HG03060 (cell line): ENCODE measurements around the gene SUCO.
A peak's percentile ranks its signal among the peaks of the same experiment; 100 is the strongest.

Experiments
- ATAC-seq: cut with Tn5 transposase; IDR thresholded peaks from one replicate; pipeline ENCODE4 v1.9.1; 2021; ENCODE audit warnings: low read depth, moderate number of reproducible peaks; ENCODE audit not compliant: unreplicated experiment

Gene SUCO

GRCh38 chr1:172514108-172514507 lies 18.8 kb upstream of the SUCO start:
- ATAC-seq = no peak

DNA sequence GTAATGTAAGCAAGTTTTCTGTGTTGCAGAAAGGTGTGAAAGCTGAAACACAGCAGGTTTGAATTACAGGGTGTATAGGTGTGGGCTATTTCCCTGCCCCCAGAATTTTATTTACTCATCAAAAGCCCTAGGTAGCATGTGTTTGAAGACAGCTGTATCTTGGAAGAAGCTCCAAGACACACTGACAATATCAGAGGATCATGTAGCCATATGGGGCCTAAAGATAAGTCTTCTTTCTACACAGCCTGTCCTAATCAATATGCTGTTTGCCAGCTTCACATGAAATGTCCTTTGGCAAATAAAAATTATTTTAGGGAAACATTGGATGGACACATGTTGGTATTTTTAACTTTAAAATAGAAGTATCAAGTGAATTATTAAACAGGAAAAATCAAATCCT lies 17.5 kb upstream of the SUCO start:
- no peak for ATAC-seq

- ATAC-seq = no peak
These were observed 17.0 kb upstream of the SUCO start for GRCh38 chr1:172515927-172516326.

GRCh38 chr1:172517081-172517480 lies 15.9 kb upstream of the SUCO start:
- ATAC-seq = no peak

DNA sequence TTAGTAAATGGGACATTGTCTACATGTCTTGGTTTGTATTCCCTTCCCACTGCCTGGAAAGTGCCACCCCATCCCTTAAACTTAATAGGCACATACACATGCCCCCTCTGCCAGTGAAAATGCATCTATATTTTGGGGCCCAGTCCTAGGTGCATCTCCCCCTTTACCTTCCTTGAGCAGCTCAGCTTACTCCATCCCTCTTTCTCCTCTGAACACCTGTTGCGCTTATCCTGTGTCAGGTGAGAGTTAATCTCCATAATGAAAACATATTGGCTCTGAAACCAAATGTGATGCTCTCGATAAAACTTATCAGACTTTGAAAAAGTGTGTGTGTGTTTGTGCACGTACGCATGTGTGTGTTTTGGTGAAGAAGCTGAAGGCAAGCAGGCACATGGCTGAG lies 15.4 kb upstream of the SUCO start:
- ATAC-seq = no peak

- ATAC-seq = no peak
These were observed 3.6 kb upstream of the SUCO start for GRCh38 chr1:172529304-172529703.

DNA sequence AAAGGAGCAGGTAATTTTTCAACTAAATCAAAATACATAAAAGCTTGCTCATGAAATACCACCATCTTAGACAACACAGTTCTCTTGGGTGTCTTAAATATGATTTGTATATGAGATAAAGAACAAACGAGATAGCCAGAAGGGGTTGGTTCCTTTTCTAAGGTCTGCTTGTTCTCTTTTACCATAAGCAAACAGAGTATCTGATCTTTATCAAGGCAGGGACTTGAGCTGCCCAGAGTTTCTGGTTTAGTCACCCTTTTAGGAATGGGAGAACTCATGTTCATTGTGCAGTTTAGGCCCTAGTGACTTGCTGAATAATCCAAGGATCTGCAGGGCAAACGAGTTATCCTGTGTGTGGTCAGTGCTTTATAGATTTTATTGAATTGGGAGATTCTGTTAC lies 3.0 kb upstream of the SUCO start:
- no peak for ATAC-seq

GRCh38 chr1:172531412-172532182 lies 1.4 kb upstream of the SUCO start:
- ATAC-seq = no peak

DNA sequence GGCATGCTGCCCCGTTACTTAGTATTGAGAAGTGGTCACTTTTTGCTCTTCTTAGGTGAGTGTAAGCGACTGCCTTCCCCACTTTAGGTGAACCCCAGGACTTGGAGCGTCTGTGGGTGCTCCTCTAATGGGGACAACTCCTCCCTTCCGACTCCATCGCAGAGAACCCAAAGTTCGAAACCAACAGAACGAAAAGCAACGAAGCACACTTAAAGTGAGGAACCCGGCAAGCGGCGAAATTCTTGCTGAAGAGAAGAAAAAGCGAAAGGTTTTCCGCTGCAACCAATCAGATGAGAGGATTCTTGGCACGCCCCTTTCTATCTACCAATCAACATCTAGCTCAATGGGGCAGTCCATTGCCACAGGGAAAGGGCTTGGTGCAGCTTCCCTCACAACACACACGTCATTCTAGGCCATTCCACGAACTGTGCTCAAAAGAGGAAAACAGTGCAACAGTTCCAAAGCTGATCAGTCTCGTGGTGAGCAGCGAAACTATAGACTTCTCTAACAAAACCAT lies 709 bp upstream of the SUCO start:
- peak; percentile 60 for ATAC-seq

- no peak for ATAC-seq
These were observed 682 bp downstream of the SUCO start for GRCh38 chr1:172533513-172534151.

GRCh38 chr1:172536256-172536655 lies 3.3 kb downstream of the SUCO start:
- no peak for ATAC-seq

DNA sequence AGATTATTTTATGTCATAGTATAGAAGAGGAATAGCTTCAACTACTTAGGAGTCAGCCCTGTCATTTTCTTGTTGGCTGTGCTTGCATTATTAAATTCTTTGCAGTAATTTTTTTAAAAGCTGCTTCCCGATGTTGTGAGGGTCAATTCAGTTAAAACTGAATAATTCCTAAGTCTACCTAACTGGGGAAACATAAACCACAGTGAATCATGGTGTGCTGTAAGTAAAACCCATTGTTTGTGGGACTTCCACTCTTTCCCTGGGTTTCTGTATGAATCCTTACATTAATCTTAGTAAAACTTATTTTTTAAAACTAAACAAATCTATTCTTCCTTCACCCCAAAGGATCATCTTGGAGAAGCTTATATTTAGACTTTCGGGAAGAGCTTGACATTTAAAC lies 4.4 kb downstream of the SUCO start:
- no peak for ATAC-seq

DNA sequence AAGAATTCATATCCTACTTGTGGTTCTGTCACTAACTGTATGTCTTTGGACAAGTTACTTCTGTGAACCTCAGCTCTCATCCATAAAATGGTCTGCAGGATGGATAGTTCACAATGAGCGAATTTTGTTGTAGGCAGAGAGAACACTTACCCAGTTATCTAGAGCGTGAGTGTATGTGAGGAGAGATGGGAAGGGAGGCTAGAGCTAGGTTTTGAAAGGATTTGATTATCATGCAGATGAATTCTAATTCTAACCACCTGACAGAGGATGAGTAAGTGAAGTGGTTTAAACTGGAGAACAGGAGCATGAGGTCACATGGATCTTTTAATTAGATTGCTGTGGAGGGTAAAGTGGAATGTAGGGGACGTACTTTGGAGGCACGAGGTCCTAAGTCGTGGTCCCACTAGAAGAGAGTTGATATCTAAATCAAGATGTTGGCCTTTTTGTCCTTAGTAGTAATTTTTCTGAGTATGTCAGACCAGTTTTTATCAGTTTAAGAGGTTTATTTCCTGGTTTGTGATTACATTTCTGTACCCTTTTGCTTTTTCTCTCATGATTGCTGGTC lies 5.0 kb downstream of the SUCO start:
- no peak for ATAC-seq

- ATAC-seq = no peak
These were observed 7.7 kb downstream of the SUCO start for GRCh38 chr1:172540635-172541034.

- ATAC-seq = no peak
These were observed 11.6 kb downstream of the SUCO start for GRCh38 chr1:172544481-172545104.

- ATAC-seq = no peak
These were observed 12.6 kb downstream of the SUCO start for GRCh38 chr1:172545396-172546004.

- no peak for ATAC-seq
These were observed 14.1 kb downstream of the SUCO start for GRCh38 chr1:172547071-172547470.

DNA sequence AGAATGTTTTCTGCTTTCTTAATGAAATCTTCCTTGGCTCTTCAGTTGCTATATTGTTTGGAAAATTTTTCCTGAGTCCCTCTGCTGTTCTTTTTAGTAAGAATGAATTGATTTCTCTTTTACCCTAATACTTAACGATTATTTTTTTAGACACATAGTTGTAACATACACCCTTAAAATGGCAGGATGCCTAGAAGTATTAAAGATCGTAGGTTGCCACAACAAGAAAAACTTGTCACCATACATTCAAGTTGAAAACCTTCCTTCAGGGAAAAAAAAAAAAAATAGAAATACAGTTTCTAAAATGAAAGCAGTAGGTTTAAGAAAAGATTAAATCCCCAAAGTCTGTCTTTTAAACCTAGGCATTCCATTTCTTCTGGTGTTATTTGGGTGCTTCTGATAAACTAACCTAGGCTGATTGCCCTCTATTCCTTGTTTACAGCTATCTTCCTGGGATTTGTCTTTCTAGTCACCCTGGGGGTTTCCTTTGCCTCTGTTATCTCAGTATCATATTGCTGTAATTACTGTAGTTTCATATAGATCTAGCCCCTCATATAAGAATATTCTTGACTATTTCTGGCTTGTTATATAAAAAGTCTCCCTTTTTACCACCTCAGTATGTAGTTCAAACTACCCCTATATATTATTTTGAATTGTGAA lies 16.8 kb downstream of the SUCO start:
- ATAC-seq = no peak

DNA sequence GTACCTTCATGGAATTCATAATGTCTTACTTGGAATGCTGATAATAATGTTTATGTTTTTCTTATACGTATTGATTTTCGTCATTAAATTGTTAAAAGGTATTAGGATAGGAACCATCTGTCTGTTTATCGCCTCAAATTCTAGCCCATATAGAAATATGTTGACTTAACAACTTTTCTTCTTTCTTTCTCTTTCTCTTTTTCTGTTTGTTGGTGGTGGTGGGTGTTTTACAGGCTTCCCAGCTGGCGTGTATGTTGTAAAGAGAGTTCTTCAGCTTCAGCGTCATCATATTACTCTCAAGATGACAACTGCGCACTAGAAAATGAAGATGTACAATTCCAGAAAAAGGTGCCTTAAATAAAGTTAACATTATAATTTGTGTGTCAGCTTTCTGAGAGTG lies 18.3 kb downstream of the SUCO start:
- ATAC-seq = no peak

DNA sequence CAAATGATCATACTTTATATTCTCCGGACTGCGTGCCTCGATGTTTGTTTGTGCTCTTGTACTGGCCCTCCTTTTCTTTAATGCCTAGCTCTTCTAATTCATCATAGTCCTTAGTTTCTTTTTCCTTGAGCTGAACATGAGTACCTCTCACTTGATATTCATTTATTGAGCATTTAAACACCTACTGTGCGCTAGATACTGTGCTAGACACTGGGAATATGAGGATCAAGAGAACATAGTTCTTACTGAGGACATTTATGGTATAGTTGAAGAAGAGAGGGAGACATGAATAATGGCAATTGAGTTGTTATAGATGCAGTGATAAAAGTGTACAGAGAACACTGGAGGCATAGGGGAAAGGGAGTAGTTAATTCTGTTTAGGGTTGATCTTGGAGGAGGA lies 22.0 kb downstream of the SUCO start:
- no peak for ATAC-seq
